Activated T-cell treated with anti-CD3 and anti-CD28 coated beads for 1 hour (primary cell): ENCODE measurements around the gene PCDHB8.
"Not testable (repeated sequence)": the region's sequence is repeated elsewhere in the genome, so short reads cannot be mapped to it uniquely, and the experiment has no call there.

ENCODE experiments used
- DNase-seq: peaks from one replicate; pipeline ENCODE4 v3.0.0-alpha.2; 2020; ENCODE audit warnings: low read depth

Gene PCDHB8

DNA sequence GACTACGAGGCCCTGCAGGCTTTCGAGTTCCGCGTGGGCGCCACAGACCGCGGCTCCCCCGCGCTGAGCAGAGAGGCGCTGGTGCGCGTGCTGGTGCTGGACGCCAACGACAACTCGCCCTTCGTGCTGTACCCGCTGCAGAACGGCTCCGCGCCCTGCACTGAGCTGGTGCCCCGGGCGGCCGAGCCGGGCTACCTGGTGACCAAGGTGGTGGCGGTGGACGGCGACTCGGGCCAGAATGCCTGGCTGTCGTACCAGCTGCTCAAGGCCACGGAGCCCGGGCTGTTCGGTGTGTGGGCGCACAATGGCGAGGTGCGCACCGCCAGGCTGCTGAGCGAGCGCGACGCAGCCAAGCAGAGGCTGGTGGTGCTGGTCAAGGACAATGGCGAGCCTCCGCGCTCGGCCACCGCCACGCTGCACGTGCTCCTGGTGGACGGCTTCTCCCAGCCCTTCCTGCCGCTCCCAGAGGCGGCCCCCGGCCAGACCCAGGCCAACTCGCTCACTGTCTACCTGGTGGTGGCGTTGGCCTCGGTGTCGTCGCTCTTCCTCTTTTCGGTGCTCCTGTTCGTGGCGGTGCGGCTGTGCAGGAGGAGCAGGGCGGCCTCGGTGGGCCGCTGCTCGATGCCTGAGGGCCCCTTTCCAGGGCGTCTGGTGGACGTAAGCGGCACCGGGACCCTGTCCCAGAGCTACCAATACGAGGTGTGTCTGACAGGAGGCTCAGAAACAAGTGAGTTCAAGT, 6.7 kb downstream of the PCDHB8 start:
- not testable (repeated sequence) for DNase-seq

DNA sequence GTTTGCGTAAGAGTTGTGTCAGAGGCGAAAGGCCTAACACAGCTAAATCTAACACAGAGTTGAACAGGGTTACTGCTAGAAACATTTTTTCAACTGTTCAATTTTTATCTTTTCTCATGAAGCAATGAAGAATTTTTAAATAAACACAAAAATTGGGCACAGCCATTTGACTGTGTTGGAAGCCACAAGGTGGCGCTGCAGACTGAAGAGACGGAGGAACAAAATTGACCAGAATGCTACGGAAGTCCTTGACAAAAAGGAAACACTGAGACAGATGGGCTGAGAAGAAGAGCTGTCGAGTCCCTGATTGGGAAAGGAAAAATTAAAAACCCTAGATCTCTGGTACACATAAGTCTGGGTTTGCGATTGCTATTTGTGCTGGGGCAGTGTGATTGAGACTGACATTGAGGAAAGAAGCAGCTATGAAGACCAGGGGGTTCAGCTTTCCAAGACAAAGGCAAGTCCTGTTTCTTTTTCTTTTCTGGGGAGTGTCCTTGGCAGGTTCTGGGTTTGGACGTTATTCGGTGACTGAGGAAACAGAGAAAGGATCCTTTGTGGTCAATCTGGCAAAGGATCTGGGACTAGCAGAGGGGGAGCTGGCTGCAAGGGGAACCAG, 9.4 kb downstream of the PCDHB8 start, which contains the start of gene PCDHB9:
Gene PCDHB9 (plus strand): TSS at position 265 of the 616 bp plus-strand sequence. CDS start 158 bp downstream, at position 423.
- DNase-seq: no peak

DNA sequence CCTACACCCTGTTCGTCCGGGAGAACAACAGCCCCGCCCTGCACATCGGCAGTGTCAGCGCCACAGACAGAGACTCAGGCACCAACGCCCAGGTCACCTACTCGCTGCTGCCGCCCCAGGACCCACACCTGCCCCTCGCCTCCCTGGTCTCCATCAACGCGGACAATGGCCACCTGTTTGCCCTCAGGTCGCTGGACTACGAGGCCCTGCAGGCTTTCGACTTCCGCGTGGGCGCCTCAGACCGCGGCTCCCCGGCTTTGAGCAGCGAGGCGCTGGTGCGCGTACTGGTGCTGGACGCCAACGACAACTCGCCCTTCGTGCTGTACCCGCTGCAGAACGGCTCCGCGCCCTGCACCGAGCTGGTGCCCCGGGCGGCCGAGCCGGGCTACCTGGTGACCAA, 11.1 kb downstream of the PCDHB8 start:
- not testable (repeated sequence) for DNase-seq

DNA sequence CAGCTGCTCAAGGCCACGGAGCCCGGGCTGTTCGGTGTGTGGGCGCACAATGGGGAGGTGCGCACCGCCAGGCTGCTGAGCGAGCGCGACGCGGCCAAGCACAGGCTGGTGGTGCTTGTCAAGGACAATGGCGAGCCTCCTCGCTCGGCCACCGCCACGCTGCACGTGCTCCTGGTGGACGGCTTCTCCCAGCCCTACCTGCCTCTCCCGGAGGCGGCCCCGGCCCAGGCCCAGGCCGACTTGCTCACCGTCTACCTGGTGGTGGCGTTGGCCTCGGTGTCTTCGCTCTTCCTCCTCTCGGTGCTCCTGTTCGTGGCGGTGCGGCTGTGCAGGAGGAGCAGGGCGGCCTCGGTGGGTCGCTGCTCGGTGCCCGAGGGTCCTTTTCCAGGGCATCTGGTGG, 11.5 kb downstream of the PCDHB8 start:
- DNase-seq: not testable (repeated sequence)

DNA sequence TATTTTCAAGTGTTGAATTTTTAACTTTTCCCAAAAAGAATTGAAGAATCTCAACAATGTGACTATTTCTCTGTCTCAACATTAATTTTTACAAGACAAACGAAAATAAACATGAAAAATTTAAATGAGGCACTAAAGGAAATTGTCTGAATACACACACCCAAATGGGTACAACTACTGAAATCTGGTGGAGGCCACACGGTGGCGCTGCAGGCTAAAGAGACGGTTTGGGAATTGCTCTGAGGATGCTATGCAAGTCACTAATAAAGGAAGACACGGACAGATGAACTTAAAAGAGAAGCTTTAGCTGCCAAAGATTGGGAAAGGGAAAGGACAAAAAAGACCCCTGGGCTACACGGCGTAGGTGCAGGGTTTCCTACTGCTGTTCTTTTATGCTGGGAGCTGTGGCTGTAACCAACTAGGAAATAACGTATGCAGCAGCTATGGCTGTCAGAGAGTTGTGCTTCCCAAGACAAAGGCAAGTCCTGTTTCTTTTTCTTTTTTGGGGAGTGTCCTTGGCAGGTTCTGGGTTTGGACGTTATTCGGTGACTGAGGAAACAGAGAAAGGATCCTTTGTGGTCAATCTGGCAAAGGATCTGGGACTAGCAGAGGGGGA, 14.6 kb downstream of the PCDHB8 start, which contains the start of gene PCDHB10:
Gene PCDHB10 (plus strand): TSS at position 244 of the 616 bp plus-strand sequence. CDS start 200 bp downstream, at position 444.
- no peak for DNase-seq

DNA sequence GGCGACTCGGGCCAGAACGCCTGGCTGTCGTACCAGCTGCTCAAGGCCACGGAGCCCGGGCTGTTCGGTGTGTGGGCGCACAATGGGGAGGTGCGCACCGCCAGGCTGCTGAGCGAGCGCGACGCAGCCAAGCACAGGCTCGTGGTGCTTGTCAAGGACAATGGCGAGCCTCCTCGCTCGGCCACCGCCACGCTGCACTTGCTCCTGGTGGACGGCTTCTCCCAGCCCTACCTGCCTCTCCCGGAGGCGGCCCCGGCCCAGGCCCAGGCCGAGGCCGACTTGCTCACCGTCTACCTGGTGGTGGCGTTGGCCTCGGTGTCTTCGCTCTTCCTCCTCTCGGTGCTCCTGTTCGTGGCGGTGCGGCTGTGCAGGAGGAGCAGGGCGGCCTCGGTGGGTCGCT, 16.7 kb downstream of the PCDHB8 start:
- not testable (repeated sequence) for DNase-seq

DNA sequence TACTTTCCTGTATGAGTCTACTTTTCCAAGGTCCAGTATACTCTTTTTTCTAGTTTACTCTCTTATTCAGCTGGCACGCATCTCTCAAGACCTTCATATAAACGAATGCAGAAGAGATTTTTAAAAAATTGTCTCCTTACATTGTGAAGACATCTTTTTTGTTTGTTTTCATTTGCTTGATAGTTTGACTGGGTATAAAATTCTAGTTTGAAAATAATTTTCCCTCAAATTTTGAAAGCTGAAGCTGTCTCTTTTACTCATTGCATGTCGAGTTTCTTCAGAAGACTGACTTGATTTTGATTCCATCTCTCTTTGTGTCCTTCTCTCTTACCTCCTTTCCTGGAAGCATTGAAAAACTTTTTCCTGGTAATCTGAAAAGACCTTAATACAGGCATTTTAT, 18.8 kb downstream of the PCDHB8 start:
- no peak for DNase-seq

DNA sequence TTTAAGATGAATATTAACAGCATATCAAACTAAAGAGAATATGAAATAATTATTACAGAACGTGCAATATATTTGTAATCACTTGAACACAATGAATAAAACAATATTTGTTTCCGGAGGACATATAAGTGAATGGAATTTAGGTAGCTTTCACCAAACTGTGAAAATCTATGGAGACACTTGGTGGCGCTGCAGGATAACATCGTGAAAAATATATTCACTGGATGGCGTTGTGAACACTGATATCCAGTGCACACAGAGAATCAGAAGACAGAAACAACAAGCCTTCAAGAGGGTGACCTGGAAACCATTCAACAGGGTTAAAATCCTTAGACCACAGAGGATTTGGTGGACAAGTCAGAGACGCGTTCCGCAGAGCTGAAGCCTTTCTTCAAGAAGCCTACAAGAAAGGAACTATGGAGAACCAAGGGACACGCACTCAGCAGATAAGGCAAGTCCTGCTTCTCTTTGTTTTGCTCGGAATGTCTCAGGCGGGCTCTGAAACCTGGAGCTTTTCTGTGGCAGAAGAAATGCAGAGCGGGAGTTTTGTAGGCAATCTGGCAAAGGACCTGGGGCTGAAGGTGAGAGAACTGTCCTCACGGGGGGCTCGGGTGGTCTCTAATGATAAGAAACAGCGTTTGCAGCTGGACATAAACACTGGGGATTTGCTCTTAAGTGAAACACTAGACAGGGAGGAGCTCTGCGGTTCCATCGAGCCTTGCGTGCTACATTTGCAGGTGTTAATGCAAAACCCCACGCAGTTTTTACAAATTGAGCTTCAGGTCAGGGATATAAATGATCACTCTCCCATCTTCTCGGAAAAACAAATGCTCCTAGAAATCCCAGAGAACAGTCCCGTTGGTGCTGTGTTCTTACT, 22.0 kb downstream of the PCDHB8 start, which contains the start of gene PCDHB11:
Gene PCDHB11 (plus strand): TSS at position 269 of the 877 bp plus-strand sequence. CDS start 148 bp downstream, at position 417.
- no peak for DNase-seq

DNA sequence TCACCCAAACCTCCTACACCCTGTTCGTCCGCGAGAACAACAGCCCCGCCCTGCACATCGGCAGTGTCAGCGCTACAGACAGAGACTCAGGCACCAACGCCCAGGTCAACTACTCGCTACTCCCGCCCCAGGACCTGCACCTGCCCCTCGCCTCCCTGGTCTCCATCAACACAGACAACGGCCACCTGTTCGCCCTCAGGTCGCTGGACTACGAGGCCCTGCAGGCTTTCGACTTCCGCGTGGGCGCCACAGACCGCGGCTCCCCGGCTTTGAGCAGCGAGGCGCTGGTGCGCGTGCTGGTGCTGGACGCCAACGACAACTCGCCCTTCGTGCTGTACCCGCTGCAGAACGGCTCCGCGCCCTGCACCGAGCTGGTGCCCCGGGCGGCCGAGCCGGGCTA, 23.5 kb downstream of the PCDHB8 start:
- not testable (repeated sequence) for DNase-seq

DNA sequence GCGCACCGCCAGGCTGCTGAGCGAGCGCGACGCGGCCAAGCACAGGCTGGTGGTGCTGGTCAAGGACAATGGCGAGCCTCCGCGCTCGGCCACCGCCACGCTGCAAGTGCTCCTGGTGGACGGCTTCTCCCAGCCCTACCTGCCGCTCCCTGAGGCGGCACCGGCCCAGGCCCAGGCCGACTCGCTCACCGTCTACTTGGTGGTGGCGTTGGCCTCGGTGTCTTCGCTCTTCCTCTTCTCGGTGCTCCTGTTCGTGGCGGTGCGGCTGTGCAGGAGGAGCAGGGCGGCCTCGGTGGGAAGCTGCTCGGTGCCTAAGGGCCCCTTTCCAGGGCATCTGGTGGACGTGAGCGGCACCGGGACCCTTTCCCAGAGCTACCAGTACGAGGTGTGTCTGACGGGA, 24.1 kb downstream of the PCDHB8 start:
- not testable (repeated sequence) for DNase-seq

DNA sequence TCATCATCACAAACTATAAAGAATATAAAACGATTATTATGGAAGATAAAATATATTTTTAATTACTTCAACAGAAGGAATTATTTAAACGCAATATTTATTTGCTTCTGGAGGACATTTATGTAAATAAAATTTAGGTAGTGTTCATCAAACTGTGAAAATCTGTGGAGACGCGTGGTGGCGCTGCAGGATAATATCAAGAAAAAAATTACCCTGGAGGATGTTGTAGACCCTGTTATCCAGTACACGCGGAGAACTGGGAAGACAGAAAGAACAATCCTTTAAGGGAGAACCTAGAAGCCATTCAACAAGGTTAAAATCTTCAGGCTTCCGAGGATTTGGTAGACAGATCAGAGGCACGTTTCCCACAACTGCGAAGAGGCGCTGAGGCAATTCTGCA, 30.9 kb downstream of the PCDHB8 start, which contains the start of gene PCDHB12:
Gene PCDHB12 (plus strand): TSS at position 242 of the 400 bp plus-strand sequence. CDS start 189 bp downstream, outside the sequence.
- no peak for DNase-seq

DNA sequence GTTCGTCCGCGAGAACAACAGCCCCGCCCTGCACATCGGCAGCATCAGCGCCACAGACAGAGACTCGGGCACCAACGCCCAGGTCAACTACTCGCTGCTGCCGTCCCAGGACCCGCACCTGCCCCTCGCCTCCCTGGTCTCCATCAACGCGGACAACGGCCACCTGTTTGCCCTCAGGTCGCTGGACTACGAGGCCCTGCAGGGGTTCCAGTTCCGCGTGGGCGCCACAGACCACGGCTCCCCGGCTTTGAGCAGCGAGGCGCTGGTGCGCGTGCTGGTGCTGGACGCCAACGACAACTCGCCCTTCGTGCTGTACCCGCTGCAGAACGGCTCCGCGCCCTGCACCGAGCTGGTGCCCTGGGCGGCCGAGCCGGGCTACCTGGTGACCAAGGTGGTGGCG, 32.7 kb downstream of the PCDHB8 start:
- DNase-seq: not testable (repeated sequence)

DNA sequence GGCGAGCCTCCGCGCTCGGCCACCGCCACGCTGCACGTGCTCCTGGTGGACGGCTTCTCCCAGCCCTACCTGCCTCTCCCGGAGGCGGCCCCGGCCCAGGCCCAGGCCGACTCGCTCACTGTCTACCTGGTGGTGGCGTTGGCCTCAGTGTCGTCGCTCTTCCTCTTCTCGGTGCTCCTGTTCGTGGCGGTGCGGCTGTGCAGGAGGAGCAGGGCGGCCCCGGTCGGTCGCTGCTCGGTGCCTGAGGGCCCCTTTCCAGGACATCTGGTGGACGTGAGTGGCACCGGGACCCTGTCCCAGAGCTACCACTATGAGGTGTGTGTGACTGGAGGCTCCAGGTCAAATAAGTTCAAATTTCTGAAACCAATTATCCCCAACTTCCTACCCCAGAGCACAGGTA, 33.3 kb downstream of the PCDHB8 start:
- DNase-seq: not testable (repeated sequence)

DNA sequence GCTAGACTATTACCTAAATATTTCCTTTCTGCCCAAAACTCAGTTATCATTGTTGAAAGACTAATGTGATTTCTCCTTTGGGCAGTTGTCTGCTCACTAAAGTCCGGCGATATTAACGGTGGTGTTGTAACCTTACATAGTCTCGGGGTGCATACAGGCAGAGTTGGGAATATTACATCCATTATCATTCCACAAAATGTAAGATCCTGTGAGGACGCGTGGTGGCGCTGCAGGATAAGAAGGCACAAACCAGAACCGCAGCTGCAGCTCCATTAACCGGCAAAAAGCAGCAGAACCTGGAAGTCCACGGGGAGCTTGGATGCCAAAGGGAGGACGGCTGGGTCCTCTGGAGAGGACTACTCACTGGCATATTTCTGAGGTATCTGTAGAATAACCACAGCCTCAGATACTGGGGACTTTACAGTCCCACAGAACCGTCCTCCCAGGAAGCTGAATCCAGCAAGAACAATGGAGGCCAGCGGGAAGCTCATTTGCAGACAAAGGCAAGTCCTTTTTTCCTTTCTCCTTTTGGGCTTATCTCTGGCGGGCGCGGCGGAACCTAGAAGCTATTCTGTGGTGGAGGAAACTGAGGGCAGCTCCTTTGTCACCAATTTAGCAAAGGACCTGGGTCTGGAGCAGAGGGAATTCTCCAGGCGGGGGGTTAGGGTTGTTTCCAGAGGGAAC, 36.2 kb downstream of the PCDHB8 start, which contains the start of gene PCDHB13:
Gene PCDHB13 (plus strand): TSS at position 264 of the 684 bp plus-strand sequence. CDS start 205 bp downstream, at position 469.
- DNase-seq: not testable (repeated sequence)

DNA sequence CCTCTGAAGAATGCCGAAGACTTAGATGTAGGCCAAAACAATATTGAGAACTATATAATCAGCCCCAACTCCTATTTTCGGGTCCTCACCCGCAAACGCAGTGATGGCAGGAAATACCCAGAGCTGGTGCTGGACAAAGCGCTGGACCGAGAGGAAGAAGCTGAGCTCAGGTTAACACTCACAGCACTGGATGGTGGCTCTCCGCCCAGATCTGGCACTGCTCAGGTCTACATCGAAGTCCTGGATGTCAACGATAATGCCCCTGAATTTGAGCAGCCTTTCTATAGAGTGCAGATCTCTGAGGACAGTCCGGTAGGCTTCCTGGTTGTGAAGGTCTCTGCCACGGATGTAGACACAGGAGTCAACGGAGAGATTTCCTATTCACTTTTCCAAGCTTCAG, 37.0 kb downstream of the PCDHB8 start:
- DNase-seq: not testable (repeated sequence)

DNA sequence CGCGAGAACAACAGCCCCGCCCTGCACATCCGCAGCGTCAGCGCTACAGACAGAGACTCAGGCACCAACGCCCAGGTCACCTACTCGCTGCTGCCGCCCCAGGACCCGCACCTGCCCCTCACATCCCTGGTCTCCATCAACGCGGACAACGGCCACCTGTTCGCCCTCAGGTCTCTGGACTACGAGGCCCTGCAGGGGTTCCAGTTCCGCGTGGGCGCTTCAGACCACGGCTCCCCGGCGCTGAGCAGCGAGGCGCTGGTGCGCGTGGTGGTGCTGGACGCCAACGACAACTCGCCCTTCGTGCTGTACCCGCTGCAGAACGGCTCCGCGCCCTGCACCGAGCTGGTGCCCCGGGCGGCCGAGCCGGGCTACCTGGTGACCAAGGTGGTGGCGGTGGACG, 37.9 kb downstream of the PCDHB8 start:
- DNase-seq: not testable (repeated sequence)

DNA sequence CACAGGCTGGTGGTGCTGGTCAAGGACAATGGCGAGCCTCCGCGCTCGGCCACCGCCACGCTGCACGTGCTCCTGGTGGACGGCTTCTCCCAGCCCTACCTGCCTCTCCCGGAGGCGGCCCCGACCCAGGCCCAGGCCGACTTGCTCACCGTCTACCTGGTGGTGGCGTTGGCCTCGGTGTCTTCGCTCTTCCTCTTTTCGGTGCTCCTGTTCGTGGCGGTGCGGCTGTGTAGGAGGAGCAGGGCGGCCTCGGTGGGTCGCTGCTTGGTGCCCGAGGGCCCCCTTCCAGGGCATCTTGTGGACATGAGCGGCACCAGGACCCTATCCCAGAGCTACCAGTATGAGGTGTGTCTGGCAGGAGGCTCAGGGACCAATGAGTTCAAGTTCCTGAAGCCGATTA, 38.4 kb downstream of the PCDHB8 start:
- DNase-seq: not testable (repeated sequence)

DNA sequence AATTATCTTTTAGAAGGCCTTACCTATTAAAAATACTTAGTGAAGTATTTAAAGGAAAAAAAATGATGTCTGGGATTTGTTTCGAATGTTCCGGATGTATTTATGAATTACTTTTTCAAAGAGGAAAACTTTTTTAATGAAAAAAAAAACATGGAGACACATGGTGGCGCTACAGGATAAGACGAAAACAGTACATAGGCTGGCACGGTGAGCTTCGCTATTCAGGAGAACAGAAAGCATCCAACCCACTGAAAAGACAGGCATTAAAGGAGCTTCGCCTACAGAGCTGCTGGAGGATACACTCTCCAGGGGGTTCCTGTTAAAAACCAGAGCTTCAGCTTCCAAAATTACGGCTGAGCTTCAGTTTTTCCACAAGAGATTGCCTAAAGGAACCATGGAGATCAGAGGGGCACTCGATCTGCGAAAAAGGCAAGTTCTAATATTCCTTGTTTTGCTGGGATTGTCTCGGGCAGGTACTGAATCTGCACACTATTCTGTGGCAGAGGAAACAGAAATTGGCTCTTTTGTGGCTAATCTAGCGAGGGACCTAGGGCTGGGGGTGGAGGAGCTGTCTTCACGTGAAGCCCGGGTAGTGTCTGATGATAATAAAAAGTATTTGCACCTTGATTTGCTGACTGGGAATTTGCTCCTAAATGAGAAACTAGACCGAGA, 45.7 kb downstream of the PCDHB8 start, which contains the start of gene PCDHB14:
Gene PCDHB14 (plus strand): TSS at position 232 of the 672 bp plus-strand sequence. CDS start 163 bp downstream, at position 395.
- DNase-seq: no peak

DNA sequence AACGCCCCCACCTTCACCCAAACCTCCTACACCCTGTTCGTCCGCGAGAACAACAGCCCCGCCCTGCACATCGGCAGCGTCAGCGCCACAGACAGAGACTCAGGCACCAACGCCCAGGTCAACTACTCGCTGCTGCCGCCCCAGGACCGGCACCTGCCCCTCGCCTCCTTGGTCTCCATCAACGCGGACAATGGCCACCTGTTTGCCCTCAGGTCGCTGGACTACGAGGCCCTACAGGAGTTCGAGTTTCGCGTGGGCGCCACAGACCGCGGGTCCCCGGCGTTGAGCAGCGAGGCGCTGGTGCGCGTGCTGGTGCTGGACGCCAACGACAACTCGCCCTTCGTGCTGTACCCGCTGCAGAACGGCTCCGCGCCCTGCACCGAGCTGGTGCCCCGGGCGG, 47.3 kb downstream of the PCDHB8 start:
- not testable (repeated sequence) for DNase-seq

DNA sequence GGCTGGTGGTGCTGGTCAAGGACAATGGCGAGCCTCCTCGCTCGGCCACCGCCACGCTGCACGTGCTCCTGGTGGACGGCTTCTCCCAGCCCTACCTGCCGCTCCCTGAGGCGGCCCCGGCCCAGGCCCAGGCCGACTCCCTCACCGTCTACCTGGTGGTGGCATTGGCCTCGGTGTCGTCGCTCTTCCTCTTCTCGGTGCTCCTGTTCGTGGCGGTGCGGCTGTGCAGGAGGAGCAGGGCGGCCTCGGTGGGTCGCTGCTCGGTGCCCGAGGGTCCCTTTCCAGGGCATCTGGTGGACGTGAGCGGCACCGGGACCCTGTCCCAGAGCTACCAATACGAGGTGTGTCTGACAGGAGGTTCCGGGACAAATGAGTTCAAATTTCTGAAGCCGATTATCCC, 47.8 kb downstream of the PCDHB8 start:
- not testable (repeated sequence) for DNase-seq
